Trophoblast cell (in vitro differentiated cells and primary cell): ENCODE measurements around the gene CNOT3.

ENCODE experiments used
- DNase-seq, 2 donors: peaks; one replicate each; pipeline ENCODE4 v3.0.0-alpha.2; 2016
- H2AFZ ChIP-seq: 2 replicates; pipeline ENCODE4 v1.6.1; 2013; ENCODE audit warnings: low read length, moderate library complexity, mild to moderate bottlenecking; ENCODE audit not compliant: insufficient read depth, poor library complexity
- H2AK5ac ChIP-seq: 2 replicates; pipeline ENCODE4 v1.6.1; 2013; ENCODE audit warnings: mild to moderate bottlenecking, low read length
- H2BK120ac ChIP-seq: 2 replicates; pipeline ENCODE4 v1.6.1; 2013; ENCODE audit warnings: low read length, mild to moderate bottlenecking, moderate library complexity; ENCODE audit not compliant: insufficient read depth, poor library complexity
- H2BK12ac ChIP-seq: 2 replicates; pipeline ENCODE4 v1.6.1; 2013; ENCODE audit warnings: mild to moderate bottlenecking, low read length, moderate library complexity
- H2BK5ac ChIP-seq: 2 replicates; pipeline ENCODE4 v1.6.1; 2013; ENCODE audit warnings: low read length, low read depth, moderate library complexity, mild to moderate bottlenecking; ENCODE audit not compliant: poor library complexity
- H3K14ac ChIP-seq: 2 replicates; pipeline ENCODE4 v1.6.1; 2013; ENCODE audit warnings: mild to moderate bottlenecking, low read length
- H3K18ac ChIP-seq: 2 replicates; pipeline ENCODE4 v1.6.1; 2013; ENCODE audit warnings: mild to moderate bottlenecking, low read length
- H3K23ac ChIP-seq: 2 replicates; pipeline ENCODE4 v1.6.1; 2013; ENCODE audit warnings: low read length
- H3K27ac ChIP-seq: 2 replicates; pipeline ENCODE4 v1.5.1; 2013; ENCODE audit warnings: low read depth, mild to moderate bottlenecking, inconsistent platforms, low read length, moderate library complexity
- H3K27me3 ChIP-seq: 2 replicates; pipeline ENCODE4 v1.6.1; 2013; ENCODE audit warnings: inconsistent platforms, mild to moderate bottlenecking, low read length, moderate library complexity; ENCODE audit not compliant: insufficient read depth
- H3K36me3 ChIP-seq, 2 experiments: 1 replicate in 1 of 2; 2 replicates in 1 of 2; pipeline ENCODE4 v1.6.1; 2013; ENCODE audit warnings: low read length in 2 of 2, mild to moderate bottlenecking in 2 of 2, moderate library complexity in 1 of 2; ENCODE audit not compliant: insufficient read depth in 2 of 2, control insufficient read depth in 1 of 2
- H3K4ac ChIP-seq: 2 replicates; pipeline ENCODE4 v1.6.1; 2013; ENCODE audit warnings: low read depth, mild to moderate bottlenecking, low read length, moderate library complexity
- H3K4me1 ChIP-seq, 2 experiments: 1 replicate in 1 of 2; 2 replicates in 1 of 2; pipeline ENCODE4 v1.6.1; 2013; ENCODE audit warnings: low read length in 2 of 2, mild to moderate bottlenecking in 2 of 2, moderate library complexity in 1 of 2; ENCODE audit not compliant: insufficient read depth in 2 of 2, control insufficient read depth in 1 of 2
- H3K4me2 ChIP-seq: 2 replicates; pipeline ENCODE4 v1.6.1; 2013; ENCODE audit warnings: inconsistent platforms, mild to moderate bottlenecking, low read length, moderate library complexity
- H3K4me3 ChIP-seq: 2 replicates; pipeline ENCODE4 v1.5.1; 2013; ENCODE audit warnings: mild to moderate bottlenecking, low read depth, low read length, inconsistent platforms
- H3K79me1 ChIP-seq: one replicate; pipeline ENCODE4 v1.6.1; 2013; ENCODE audit warnings: low read length
- H3K79me2 ChIP-seq: 2 replicates; pipeline ENCODE4 v1.6.1; 2013; ENCODE audit warnings: low read length, mild to moderate bottlenecking; ENCODE audit not compliant: control insufficient read depth, insufficient read depth, poor library complexity
- H3K9ac ChIP-seq: 2 replicates; pipeline ENCODE4 v1.6.1; 2013; ENCODE audit warnings: mild to moderate bottlenecking, low read length
- H3K9me3 ChIP-seq: 2 replicates; pipeline ENCODE4 v1.6.1; 2013; ENCODE audit warnings: low read depth, mild to moderate bottlenecking, control low read depth, inconsistent platforms, low read length; ENCODE audit not compliant: insufficient read depth
- H4K12ac ChIP-seq: 2 replicates; pipeline ENCODE4 v1.6.1; 2013; ENCODE audit warnings: low read depth, mild to moderate bottlenecking, low read length, moderate library complexity
- H4K8ac ChIP-seq: 2 replicates; pipeline ENCODE4 v1.6.1; 2013; ENCODE audit warnings: low read depth, mild to moderate bottlenecking, low read length, moderate library complexity
- H4K91ac ChIP-seq: one replicate; pipeline ENCODE4 v1.6.1; 2013; ENCODE audit warnings: low read depth, mild to moderate bottlenecking, low read length, moderate library complexity
- WGBS: extraction: QIAGEN DNeasy Blood & Tissue Kit; methylation state at CpG from one replicate; pipeline ENCODE4 v1.1.7; 2013; ENCODE audit warnings: missing lambda C conversion rate; ENCODE audit not compliant: insufficient read length, insufficient coverage; ENCODE audit errors: extremely low coverage; 5-methylcytosine and 5-hydroxymethylcytosine counted together

Gene CNOT3

GRCh38 chr19:54162241-54162805, 24.8 kb downstream of the CNOT3 start:
- Histone ChIP-seq H2BK120ac (no peak overlapping the region), H3K4me2 (peak overlapping the region; percentile 65), H4K91ac (no peak overlapping the region), H4K8ac (no peak overlapping the region), H3K27me3 (no peaks in the 10 kb centered on the region), H3K36me3 (peaks cover 5 to 6% of the 10 kb centered on the region in 2 experiments), H2AFZ (no peak overlapping the region), H2BK12ac (no peak overlapping the region), H3K18ac (no peak overlapping the region), H3K79me1 (peaks cover 6% of the 10 kb centered on the region), H3K4me1 (peaks cover 5 to 24% of the 10 kb centered on the region in 2 experiments), H2AK5ac (no peak overlapping the region), H3K9me3 (peaks cover 6% of the 10 kb centered on the region), H4K12ac (no peak overlapping the region), H3K4me3 (peak overlapping the region; percentile 60), H3K23ac (no peak overlapping the region), H3K79me2 (peaks cover 6% of the 10 kb centered on the region), H3K9ac (no peak overlapping the region), H3K4ac (no peak overlapping the region), H2BK5ac (no peak overlapping the region), H3K27ac (no peak overlapping the region), H3K14ac (no peak overlapping the region)
- DNase-seq, result peak; percentile 77 to 86
- no CpG with 5 or more reads among the region's 35 CpGs for WGBS

- DNase-seq, result no peak
- Histone ChIP-seq H3K14ac (no peak overlapping the region), H2BK5ac (no peak overlapping the region), H2BK12ac (no peak overlapping the region), H3K9ac (no peak overlapping the region), H3K4ac (no peak overlapping the region), H3K4me3 (no peak overlapping the region), H3K4me2 (no peak overlapping the region), H3K79me1 (peaks cover 6% of the 10 kb centered on the region), H3K9me3 (peaks cover 6% of the 10 kb centered on the region), H3K4me1 (peaks cover 5 to 24% of the 10 kb centered on the region in 2 experiments), H3K27me3 (no peaks in the 10 kb centered on the region), H2BK120ac (no peak overlapping the region), H2AK5ac (no peak overlapping the region), H4K12ac (no peak overlapping the region), H3K18ac (no peak overlapping the region), H3K36me3 (peaks cover 1 to 4% of the 10 kb centered on the region in 2 experiments), H3K23ac (no peak overlapping the region), H3K79me2 (peaks cover 6% of the 10 kb centered on the region), H2AFZ (no peak overlapping the region), H4K8ac (no peak overlapping the region), H4K91ac (no peak overlapping the region), H3K27ac (no peak overlapping the region)
- no CpG with 5 or more reads among the region's 14 CpGs for WGBS
These were observed 25.3 kb downstream of the CNOT3 start for GRCh38 chr19:54162884-54163283.

- Histone ChIP-seq H3K36me3 (no peaks in the 10 kb centered on the region), H2BK120ac (no peak overlapping the region), H4K8ac (no peak overlapping the region), H2BK12ac (no peak overlapping the region), H2AFZ (no peak overlapping the region), H3K79me2 (peaks cover 4% of the 10 kb centered on the region), H2BK5ac (no peak overlapping the region), H3K9ac (no peak overlapping the region), H3K27ac (no peak overlapping the region), H3K4me1 (peaks cover 5 to 18% of the 10 kb centered on the region in 2 experiments), H3K4me2 (no peak overlapping the region), H3K18ac (no peak overlapping the region), H3K4ac (no peak overlapping the region), H3K27me3 (no peaks in the 10 kb centered on the region), H4K91ac (no peak overlapping the region), H4K12ac (no peak overlapping the region), H3K79me1 (peaks cover 3% of the 10 kb centered on the region), H3K9me3 (peaks cover 6% of the 10 kb centered on the region), H2AK5ac (no peak overlapping the region), H3K4me3 (no peak overlapping the region), H3K14ac (no peak overlapping the region), H3K23ac (no peak overlapping the region)
- peak; percentile 60 to 71 for DNase-seq
- WGBS, result no CpG with 5 or more reads among the region's 37 CpGs
These were observed 27.0 kb downstream of the CNOT3 start for GRCh38 chr19:54164369-54165068.

GRCh38 chr19:54165222-54165621, 27.7 kb downstream of the CNOT3 start:
- Histone ChIP-seq H3K27me3 (no peaks in the 10 kb centered on the region), H2AFZ (no peak overlapping the region), H2BK120ac (no peak overlapping the region), H3K4me2 (no peak overlapping the region), H3K79me1 (peaks cover under 1% of the 10 kb centered on the region), H3K4ac (no peak overlapping the region), H2BK12ac (no peak overlapping the region), H3K4me3 (no peak overlapping the region), H3K23ac (no peak overlapping the region), H3K36me3 (no peaks in the 10 kb centered on the region), H2AK5ac (no peak overlapping the region), H3K9me3 (peaks cover 6% of the 10 kb centered on the region), H4K8ac (no peak overlapping the region), H3K79me2 (peaks cover 2% of the 10 kb centered on the region), H3K9ac (no peak overlapping the region), H4K91ac (no peak overlapping the region), H3K27ac (no peak overlapping the region), H2BK5ac (no peak overlapping the region), H4K12ac (no peak overlapping the region), H3K14ac (no peak overlapping the region), H3K18ac (no peak overlapping the region), H3K4me1 (peaks cover 5 to 18% of the 10 kb centered on the region in 2 experiments)
- no peak for DNase-seq
- WGBS, result no CpG with 5 or more reads among the region's 25 CpGs
